Neural cell (in vitro differentiated cells): ENCODE data around the gene MAGI2.

ENCODE experiments used
- EZH2 ChIP-seq: fragments of 200-600, 300-800 bp; shearing (Covaris generic), sonication (generic); IDR thresholded peaks from 2 replicates; pipeline ENCODE4 v1.6.1; 2014; ENCODE audit warnings: antibody characterized with exemption, low read length, borderline replicate concordance, mild to moderate bottlenecking; ENCODE audit not compliant: insufficient read depth, poor library complexity, severe bottlenecking
- SMC3 ChIP-seq: fragments of 450-650 bp; conservative IDR thresholded peaks from 2 replicates; pipeline ENCODE4 v1.6.1; 2014; ENCODE audit warnings: antibody characterized with exemption, mild to moderate bottlenecking, moderate library complexity; ENCODE audit not compliant: poor library complexity
- TAF1 ChIP-seq: IDR thresholded peaks from 2 replicates; pipeline ENCODE4 v1.6.1; 2012; ENCODE audit warnings: low read depth
- TF ChIP-seq, protein P1 (sequence below): fragments of 450-650 bp; IDR thresholded peaks from 2 replicates; pipeline ENCODE4 v1.5.1; 2014; ENCODE audit warnings: antibody characterized with exemption, mild to moderate bottlenecking, moderate library complexity; ENCODE audit not compliant: poor library complexity, severe bottlenecking

DNA sequence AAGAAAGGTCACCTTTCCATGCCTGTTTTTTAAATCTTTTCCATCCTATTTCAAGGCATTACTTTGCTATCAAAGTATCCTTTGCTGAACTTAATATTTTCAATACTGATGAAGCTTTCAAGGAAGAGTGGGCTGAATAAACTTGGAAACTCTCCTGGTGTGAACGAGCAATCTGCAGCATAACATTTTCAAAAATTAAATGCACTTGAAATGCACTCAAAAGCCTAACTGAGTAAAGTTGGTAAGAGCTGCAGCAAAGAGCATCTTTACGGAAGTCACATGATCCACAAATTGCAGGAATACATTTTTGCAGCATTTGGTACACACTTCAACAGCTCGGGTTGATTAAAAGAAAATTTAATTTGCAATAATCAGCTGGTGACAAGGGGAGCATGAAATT is 1287.6 kb downstream of the MAGI2 start:
- TF ChIP-seq EZH2 (no peak), SMC3 (no peak), TAF1 (no peak)
- TF ChIP-seq, protein P1, sequence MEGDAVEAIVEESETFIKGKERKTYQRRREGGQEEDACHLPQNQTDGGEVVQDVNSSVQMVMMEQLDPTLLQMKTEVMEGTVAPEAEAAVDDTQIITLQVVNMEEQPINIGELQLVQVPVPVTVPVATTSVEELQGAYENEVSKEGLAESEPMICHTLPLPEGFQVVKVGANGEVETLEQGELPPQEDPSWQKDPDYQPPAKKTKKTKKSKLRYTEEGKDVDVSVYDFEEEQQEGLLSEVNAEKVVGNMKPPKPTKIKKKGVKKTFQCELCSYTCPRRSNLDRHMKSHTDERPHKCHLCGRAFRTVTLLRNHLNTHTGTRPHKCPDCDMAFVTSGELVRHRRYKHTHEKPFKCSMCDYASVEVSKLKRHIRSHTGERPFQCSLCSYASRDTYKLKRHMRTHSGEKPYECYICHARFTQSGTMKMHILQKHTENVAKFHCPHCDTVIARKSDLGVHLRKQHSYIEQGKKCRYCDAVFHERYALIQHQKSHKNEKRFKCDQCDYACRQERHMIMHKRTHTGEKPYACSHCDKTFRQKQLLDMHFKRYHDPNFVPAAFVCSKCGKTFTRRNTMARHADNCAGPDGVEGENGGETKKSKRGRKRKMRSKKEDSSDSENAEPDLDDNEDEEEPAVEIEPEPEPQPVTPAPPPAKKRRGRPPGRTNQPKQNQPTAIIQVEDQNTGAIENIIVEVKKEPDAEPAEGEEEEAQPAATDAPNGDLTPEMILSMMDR = no peak
